Measurements from ENCODE around the gene METTL18. TPM values are rescaled to one million over a fixed set of nuclear protein-coding genes. Genes with fewer than 3 reads are reported as not detected.

Gene METTL18
- 1 to 10 TPM; 1.2 to 5.5 (median 2.3) TPM for total RNA-seq

GRCh38 chr1:169794530-169795416 lies at the start of gene METTL18:
TSS of gene METTL18 (minus strand) at chr1:169794907. CDS start at chr1:169793695, 1,212 bp downstream.
- peaks cover 19% of the 10 kb centered on the region for H3K4me1 ChIP-seq
- H3K27me3 ChIP-seq: no peaks in the 10 kb centered on the region
- under 1% methylated on average over 40 of the region's 48 CpGs for WGBS
- H3K4me3 ChIP-seq: peak within 1 kb of the TSS; percentile 86
- peaks cover 4% of the 10 kb centered on the region for H3K36me3 ChIP-seq
- H3K9me3 ChIP-seq: no peaks in the 10 kb centered on the region
- TF ChIP-seq EP300 (IDR thresholded peaks at IDR 0.05): peak; percentile 33
- no peak for TF ChIP-seq CTCF (IDR thresholded peaks at IDR 0.05)
- TF ChIP-seq POLR2AphosphoS5 (IDR thresholded peaks at IDR 0.05): peak in 1 of 3 donors; percentile 39
- no peak for TF ChIP-seq POLR2A (IDR thresholded peaks at IDR 0.05)
- H3K27ac ChIP-seq: peak within 1 kb of the TSS; percentile 88
- peak; percentile 94 to 95 for DNase-seq (ENCODE audit: low spot score in 2 of 2)

- WGBS: 73% methylated on average over 4 of the region's 4 CpGs
- DNase-seq (ENCODE audit: low spot score in 2 of 2): no peak
- Histone ChIP-seq H3K27ac (no peak overlapping the region), H3K9me3 (no peaks in the 10 kb centered on the region), H3K4me3 (no peak overlapping the region), H3K36me3 (peaks cover 19% of the 10 kb centered on the region), H3K4me1 (no peaks in the 10 kb centered on the region), H3K27me3 (no peaks in the 10 kb centered on the region)
- no peak for TF ChIP-seq POLR2A (IDR thresholded peaks at IDR 0.05)
- TF ChIP-seq CTCF (IDR thresholded peaks at IDR 0.05): no peak
- TF ChIP-seq EP300 (IDR thresholded peaks at IDR 0.05): no peak
- TF ChIP-seq POLR2AphosphoS5 (IDR thresholded peaks at IDR 0.05): no peak
These were observed 44.2 kb upstream of the METTL18 start for GRCh38 chr1:169838942-169839341.

- no peaks in the 10 kb centered on the region for H3K9me3 ChIP-seq
- TF ChIP-seq EP300 (IDR thresholded peaks at IDR 0.05) (no peak), POLR2A (IDR thresholded peaks at IDR 0.05) (no peak), CTCF (IDR thresholded peaks at IDR 0.05) (no peak), POLR2AphosphoS5 (IDR thresholded peaks at IDR 0.05) (no peak)
- peaks cover 30% of the 10 kb centered on the region for H3K36me3 ChIP-seq
- H3K4me3 ChIP-seq: no peak overlapping the region
- no peaks in the 10 kb centered on the region for H3K4me1 ChIP-seq
- no peak for DNase-seq (ENCODE audit: low spot score in 2 of 2)
- no peaks in the 10 kb centered on the region for H3K27me3 ChIP-seq
- 95% methylated on average over 1 of the region's 1 CpG for WGBS
- no peak overlapping the region for H3K27ac ChIP-seq
These were observed 41.5 kb upstream of the METTL18 start for GRCh38 chr1:169836198-169836597.

- H3K4me1 ChIP-seq: no peaks in the 10 kb centered on the region
- 78% methylated on average over 1 of the region's 1 CpG for WGBS
- no peak overlapping the region for H3K27ac ChIP-seq
- H3K27me3 ChIP-seq: no peaks in the 10 kb centered on the region
- DNase-seq (ENCODE audit: low spot score in 2 of 2): no peak
- H3K4me3 ChIP-seq: no peak overlapping the region
- TF ChIP-seq POLR2AphosphoS5 (IDR thresholded peaks at IDR 0.05) (no peak), EP300 (IDR thresholded peaks at IDR 0.05) (no peak)
- H3K36me3 ChIP-seq: peaks cover 36% of the 10 kb centered on the region
- no peaks in the 10 kb centered on the region for H3K9me3 ChIP-seq
These were observed 40.9 kb upstream of the METTL18 start for GRCh38 chr1:169835647-169836046.

GRCh38 chr1:169834869-169835268 lies 40.2 kb upstream of the METTL18 start:
- DNase-seq (ENCODE audit: low spot score in 2 of 2): no peak
- H3K27ac ChIP-seq: no peak overlapping the region
- no peaks in the 10 kb centered on the region for H3K27me3 ChIP-seq
- H3K36me3 ChIP-seq: peaks cover 36% of the 10 kb centered on the region
- no peaks in the 10 kb centered on the region for H3K9me3 ChIP-seq
- H3K4me3 ChIP-seq: no peak overlapping the region
- WGBS: 95% methylated on average over 1 of the region's 1 CpG
- TF ChIP-seq CTCF (IDR thresholded peaks at IDR 0.05): no peak
- no peak for TF ChIP-seq POLR2AphosphoS5 (IDR thresholded peaks at IDR 0.05)
- TF ChIP-seq EP300 (IDR thresholded peaks at IDR 0.05): no peak
- no peak for TF ChIP-seq POLR2A (IDR thresholded peaks at IDR 0.05)
- H3K4me1 ChIP-seq: no peaks in the 10 kb centered on the region
